Measurements from ENCODE around the gene PRSS35.
"Not testable (repeated sequence)": the region's sequence is repeated elsewhere in the genome, so short reads cannot be mapped to it uniquely, and the experiment has no call there.

The PRSS35 gene

GRCh38 chr6:83517500-83517899, 5.2 kb downstream of the PRSS35 start:
- DNase-seq = no peak

GRCh38 chr6:83518816-83519480, 6.6 kb downstream of the PRSS35 start:
- peak; percentile 37 for DNase-seq

GRCh38 chr6:83536034-83536646, 23.8 kb downstream of the PRSS35 start:
- DNase-seq = peak; percentile 28

GRCh38 chr6:83536647-83537589, 24.6 kb downstream of the PRSS35 start:
- no peak for DNase-seq

GRCh38 chr6:83539678-83540077, 27.3 kb downstream of the PRSS35 start:
- no peak for DNase-seq

- DNase-seq = no peak
These were observed 34.3 kb downstream of the PRSS35 start for GRCh38 chr6:83546636-83547035.

GRCh38 chr6:83550482-83550881, 38.1 kb downstream of the PRSS35 start:
- not testable (repeated sequence) for DNase-seq

- DNase-seq = not testable (repeated sequence)
These were observed 39.4 kb downstream of the PRSS35 start for GRCh38 chr6:83551748-83552147.

GRCh38 chr6:83556871-83557270, 44.5 kb downstream of the PRSS35 start:
- DNase-seq = no peak

GRCh38 chr6:83558975-83559374, 46.6 kb downstream of the PRSS35 start:
- DNase-seq = no peak

GRCh38 chr6:83571663-83572185, 59.4 kb downstream of the PRSS35 start:
- not testable (repeated sequence) for DNase-seq

GRCh38 chr6:83574783-83575182, 62.4 kb downstream of the PRSS35 start:
- no peak for DNase-seq

All from fibroblast of skin of scalp (primary cell).